OCI-LY1 (cell line): ENCODE results near the gene NUP93.
A peak's percentile ranks its signal among the peaks of the same experiment; 100 is the strongest.

Experiments
- H2AFZ ChIP-seq: fragments of 200-600 bp; sonication (generic), shearing (Covaris generic); 2 replicates; pipeline ENCODE4 v1.6.0; 2014; ENCODE audit warnings: antibody characterized with exemption, mild to moderate bottlenecking, low read length
- H3F3A ChIP-seq: fragments of 200-600 bp; sonication (generic), shearing (Covaris generic); 2 replicates; pipeline ENCODE4 v1.6.0; 2014; ENCODE audit warnings: mild to moderate bottlenecking, antibody characterized with exemption, low read length, moderate library complexity; ENCODE audit not compliant: insufficient read depth
- H3K27ac ChIP-seq: fragments of 200-600 bp; sonication (generic); 2 replicates; pipeline ENCODE4 v1.5.1; 2014; ENCODE audit warnings: low read length, mixed run types, mild to moderate bottlenecking, low read depth; ENCODE audit not compliant: poor library complexity, severe bottlenecking
- H3K27me3 ChIP-seq: fragments of 200-600 bp; sonication (generic); 2 replicates; pipeline ENCODE4 v1.6.0; 2014; ENCODE audit warnings: antibody characterized with exemption, mild to moderate bottlenecking, low read length, moderate library complexity; ENCODE audit not compliant: insufficient read depth
- H3K36me3 ChIP-seq: fragments of 200-600 bp; sonication (generic); 2 replicates; pipeline ENCODE4 v1.6.1; 2014; ENCODE audit warnings: mild to moderate bottlenecking, antibody characterized with exemption, low read length, moderate library complexity, mixed read lengths; ENCODE audit not compliant: insufficient read depth
- H3K4me1 ChIP-seq: fragments of 200-600 bp; sonication (generic); 2 replicates; pipeline ENCODE4 v1.5.1; 2014; ENCODE audit warnings: mild to moderate bottlenecking, low read length, moderate library complexity; ENCODE audit not compliant: insufficient read depth, severe bottlenecking
- H3K4me2 ChIP-seq: fragments of 200-600 bp; sonication (generic), shearing (Covaris generic); 2 replicates; pipeline ENCODE4 v1.6.1; 2014; ENCODE audit warnings: low read length
- H3K4me3 ChIP-seq: fragments of 200-600 bp; sonication (generic); 2 replicates; pipeline ENCODE4 v1.5.1; 2014; ENCODE audit warnings: low read length, low read depth, mild to moderate bottlenecking, mixed read lengths; ENCODE audit not compliant: poor library complexity, severe bottlenecking
- H3K79me2 ChIP-seq: fragments of 200-600 bp; shearing (Covaris generic); 2 replicates; pipeline ENCODE4 v1.6.1; 2016; ENCODE audit warnings: mixed run types, low read length, mixed read lengths; ENCODE audit not compliant: insufficient read depth
- H3K9ac ChIP-seq: fragments of 200-600 bp; sonication (generic), shearing (Covaris generic); 2 replicates; pipeline ENCODE4 v1.6.1; 2014; ENCODE audit warnings: mild to moderate bottlenecking, low read length, mixed read lengths
- H3K9me2 ChIP-seq: fragments of 200-600 bp; sonication (generic), shearing (Covaris generic); 2 replicates; pipeline ENCODE4 v1.6.1; 2014; ENCODE audit warnings: low read depth, mild to moderate bottlenecking, low read length, mixed read lengths
- H3K9me3 ChIP-seq: fragments of 200-600 bp; shearing (Covaris generic); 2 replicates; pipeline ENCODE4 v1.6.1; 2014; ENCODE audit warnings: low read length, mixed read lengths
- H4K20me1 ChIP-seq: fragments of 200-600 bp; sonication (generic), shearing (Covaris generic); 2 replicates; pipeline ENCODE4 v1.6.0; 2016; ENCODE audit warnings: mild to moderate bottlenecking, low read length; ENCODE audit not compliant: insufficient read depth
- CTCF ChIP-seq: fragments of 200-600 bp; sonication (generic), shearing (Covaris generic); IDR thresholded peaks from 2 replicates; pipeline ENCODE4 v1.5.1; 2017; ENCODE audit warnings: mild to moderate bottlenecking, antibody characterized with exemption, low read length, moderate library complexity, mixed read lengths
- EZH2 ChIP-seq: fragments of 200-600 bp; sonication (generic), shearing (Covaris generic); IDR thresholded peaks from 2 replicates; pipeline ENCODE4 v1.8.0; 2017; ENCODE audit warnings: borderline replicate concordance, mixed run types, mild to moderate bottlenecking, antibody characterized with exemption, low read length, moderate library complexity, mixed read lengths

Gene NUP93

GRCh38 chr16:56701534-56701933 is 28.4 kb upstream of the NUP93 start:
- Histone ChIP-seq H3K4me2 (no peak overlapping the region), H2AFZ (peak overlapping the region; percentile 15; the same call in 1 of the 2 replicates)

GRCh38 chr16:56702836-56703235 is 27.1 kb upstream of the NUP93 start:
- Histone ChIP-seq H3K36me3 (no peaks in the 10 kb centered on the region), H3K9me3 (0 out of 2 replicates have a peak, but pooled peaks cover under 1% of the 10 kb centered on the region), H3K27me3 (no peaks in the 10 kb centered on the region; the same call in 1 of the 2 replicates), H3K9me2 (no peaks in the 10 kb centered on the region), H2AFZ (no peak overlapping the region), H3K4me3 (no peak overlapping the region), H3K79me2 (no peaks in the 10 kb centered on the region), H3F3A (no peaks in the 10 kb centered on the region), H4K20me1 (no peaks in the 10 kb centered on the region), H3K9ac (no peak overlapping the region), H3K4me2 (no peak overlapping the region), H3K4me1 (no peaks in the 10 kb centered on the region), H3K27ac (no peak overlapping the region)
- no peak for TF ChIP-seq EZH2
- no peak for TF ChIP-seq CTCF

More at GRCh38 chr16:56701534-56701933, 28.4 kb upstream of the NUP93 start:
- Histone ChIP-seq H3K27ac (no peak overlapping the region), H3K4me1 (no peaks in the 10 kb centered on the region), H3K4me3 (no peak overlapping the region), H4K20me1 (no peaks in the 10 kb centered on the region), H3K9ac (no peak overlapping the region), H3F3A (no peaks in the 10 kb centered on the region), H3K79me2 (no peaks in the 10 kb centered on the region), H3K9me2 (no peaks in the 10 kb centered on the region), H3K36me3 (no peaks in the 10 kb centered on the region; the same call in 1 of the 2 replicates), H3K27me3 (no peaks in the 10 kb centered on the region; the same call in 1 of the 2 replicates), H3K9me3 (0 out of 2 replicates have a peak, but pooled peaks cover 5% of the 10 kb centered on the region)
- TF ChIP-seq CTCF: no peak
- TF ChIP-seq EZH2: no peak

GRCh38 chr16:56708525-56709442 is 21.1 kb upstream of the NUP93 start:
- no peaks in the 10 kb centered on the region for H3K9me3 ChIP-seq
- H3K9ac ChIP-seq: no peak overlapping the region
- H3K4me3 ChIP-seq: no peak overlapping the region
- no peak overlapping the region for H3K4me2 ChIP-seq
- H3K36me3 ChIP-seq: no peaks in the 10 kb centered on the region
- no peak for TF ChIP-seq CTCF
- no peak for TF ChIP-seq EZH2
- H3K4me1 ChIP-seq: peaks cover 7% of the 10 kb centered on the region
- no peaks in the 10 kb centered on the region for H3K79me2 ChIP-seq
- no peaks in the 10 kb centered on the region for H3K9me2 ChIP-seq
- H2AFZ ChIP-seq: no peak overlapping the region
- H3K27ac ChIP-seq: no peak overlapping the region
- H4K20me1 ChIP-seq: no peaks in the 10 kb centered on the region
- peaks cover 4% of the 10 kb centered on the region; the same call in 1 of the 2 replicates for H3K27me3 ChIP-seq
- no peaks in the 10 kb centered on the region for H3F3A ChIP-seq
